NT2/D1 (cell line): ENCODE results near the gene PGA5.
"Not testable (repeated sequence)": the region's sequence is repeated elsewhere in the genome, so short reads cannot be mapped to it uniquely, and the experiment has no call there.

ENCODE experiments used
- SUZ12 ChIP-seq: IDR thresholded peaks from 2 replicates; pipeline ENCODE4 v1.6.1; 2011; ENCODE audit not compliant: insufficient read length, insufficient read depth; ENCODE audit errors: extremely low read depth
- YY1 ChIP-seq: IDR thresholded peaks from 2 replicates; pipeline ENCODE4 v1.6.1; 2011; ENCODE audit not compliant: insufficient read length, insufficient read depth
- ZNF274 ChIP-seq: IDR thresholded peaks from 2 replicates; pipeline ENCODE4 v1.6.1; 2011; ENCODE audit warnings: mild to moderate bottlenecking, low read depth, low read length

DNA sequence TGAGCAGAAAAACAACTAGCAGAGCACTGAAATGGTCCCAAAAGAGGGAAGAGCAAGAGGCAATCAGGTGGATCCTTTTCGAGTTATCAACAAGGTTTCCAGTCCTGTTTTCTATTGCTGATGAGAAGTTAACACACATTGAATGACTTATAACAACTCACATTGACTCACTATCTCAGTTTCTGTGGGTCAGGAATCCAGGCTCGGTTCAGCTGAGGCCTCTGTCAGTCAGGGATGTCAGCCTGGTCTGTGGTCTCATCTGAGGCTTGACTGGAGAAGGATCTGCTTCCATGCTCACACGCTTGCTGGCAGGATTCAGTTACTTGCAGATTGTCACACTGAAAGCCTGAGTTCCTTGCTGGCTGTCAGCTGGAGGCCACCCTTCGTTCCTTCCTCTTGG, 3.8 kb upstream of the PGA5 start:
- not testable (repeated sequence) for TF ChIP-seq YY1, ZNF274, SUZ12
